Skin epidermis (tissue), 12 donors: ENCODE measurements around the gene ATG12.
"Not testable (repeated sequence)": the region's sequence is repeated elsewhere in the genome, so short reads cannot be mapped to it uniquely, and the experiment has no call there.

Experiments used
- H3K27ac ChIP-seq, 21 experiments: fragments of 200-600 bp; sonication (generic) in 11 of 21; one replicate each; pipeline ENCODE4 v1.5.0; 2020; ENCODE audit warnings: mild to moderate bottlenecking in 3 of 21, inconsistent platforms in 2 of 21, moderate library complexity in 2 of 21
- H3K4me3 ChIP-seq, 7 experiments: fragments of 200-600 bp; sonication (generic) in 2 of 7; one replicate each; pipeline ENCODE4 v1.5.0; 2020; ENCODE audit warnings: inconsistent platforms in 2 of 7, mild to moderate bottlenecking in 2 of 7, moderate library complexity in 1 of 7

The ATG12 gene

DNA sequence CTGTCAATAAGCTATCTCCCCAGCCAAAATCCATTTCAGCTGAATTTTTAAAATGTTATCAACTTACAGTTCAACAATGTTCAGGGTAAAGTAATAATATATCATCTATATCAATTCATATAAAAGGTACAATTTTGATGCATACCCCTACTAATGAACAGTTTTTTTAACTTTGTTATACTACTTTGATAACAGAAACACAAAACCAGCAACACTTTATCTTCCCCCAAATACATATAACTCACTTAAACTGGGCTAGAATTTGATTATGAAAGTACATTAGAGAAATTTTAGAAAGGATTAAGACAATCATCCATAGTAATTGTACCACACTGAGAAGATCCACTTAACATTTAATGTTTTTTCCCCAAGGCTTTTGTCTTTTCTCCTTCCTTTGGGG, 30.0 kb downstream of the ATG12 start:
- Histone ChIP-seq H3K27ac (no peak overlapping the region), H3K4me3 (no peak overlapping the region)

DNA sequence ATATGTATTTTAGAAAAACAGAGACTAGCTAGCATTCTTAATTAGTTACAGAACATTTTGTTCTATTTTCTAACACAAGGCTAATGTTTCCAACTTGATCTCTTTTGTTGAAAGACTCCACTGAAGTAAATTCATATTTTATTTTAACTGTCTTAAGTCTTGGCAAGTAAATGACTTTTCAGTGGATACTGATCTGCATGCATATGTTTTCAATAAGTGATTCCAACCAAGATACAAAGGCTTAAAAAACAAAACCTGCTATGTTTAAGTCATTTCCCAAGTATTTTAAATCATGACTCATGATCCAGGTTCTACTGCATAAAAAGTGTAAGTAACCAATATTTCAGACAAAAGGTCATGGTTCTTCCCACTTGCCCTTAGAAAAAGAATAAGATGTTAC, 30.6 kb downstream of the ATG12 start:
- Histone ChIP-seq H3K4me3 (no peak overlapping the region), H3K27ac (no peak overlapping the region)

DNA sequence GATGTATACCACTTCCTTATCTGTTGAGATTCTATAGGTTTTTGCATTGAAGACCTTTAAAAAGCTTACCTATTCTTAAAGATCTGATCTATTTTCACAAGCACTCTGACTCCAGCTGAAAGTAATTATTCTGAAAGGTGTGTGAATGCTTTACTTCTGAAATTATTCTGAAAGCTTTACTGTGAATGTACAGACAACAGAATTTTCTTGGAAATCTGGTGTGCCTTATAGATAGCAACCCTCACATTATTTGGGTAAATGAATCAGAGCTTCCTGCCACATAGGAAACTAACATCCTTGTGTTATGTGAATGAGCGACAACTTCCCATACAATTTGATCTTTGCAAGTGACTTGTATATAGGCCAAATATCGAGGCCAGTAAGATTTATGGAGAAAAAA, 31.4 kb downstream of the ATG12 start:
- H3K4me3 ChIP-seq, result no peak overlapping the region
- no peak overlapping the region for H3K27ac ChIP-seq

DNA sequence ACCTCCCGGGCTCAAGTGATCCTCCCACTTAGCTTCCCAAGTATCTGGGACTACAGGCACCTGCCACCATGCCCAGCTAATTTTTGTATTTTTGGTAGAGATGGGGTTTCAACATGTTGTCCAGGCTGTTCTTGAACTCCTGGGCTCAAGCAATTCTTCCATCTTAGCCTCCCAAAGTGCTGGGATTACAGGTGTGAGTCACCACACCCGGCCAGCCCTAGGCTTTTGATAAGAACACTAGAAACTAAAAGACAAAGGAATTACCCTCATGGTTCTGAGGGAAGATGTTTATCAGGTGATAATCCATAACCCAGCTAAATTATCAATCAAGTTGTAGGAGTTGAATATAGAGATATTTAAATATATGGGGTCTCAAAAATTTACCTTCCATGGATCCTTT, 33.3 kb downstream of the ATG12 start:
- H3K27ac ChIP-seq, H3K4me3 ChIP-seq: not testable (repeated sequence)

DNA sequence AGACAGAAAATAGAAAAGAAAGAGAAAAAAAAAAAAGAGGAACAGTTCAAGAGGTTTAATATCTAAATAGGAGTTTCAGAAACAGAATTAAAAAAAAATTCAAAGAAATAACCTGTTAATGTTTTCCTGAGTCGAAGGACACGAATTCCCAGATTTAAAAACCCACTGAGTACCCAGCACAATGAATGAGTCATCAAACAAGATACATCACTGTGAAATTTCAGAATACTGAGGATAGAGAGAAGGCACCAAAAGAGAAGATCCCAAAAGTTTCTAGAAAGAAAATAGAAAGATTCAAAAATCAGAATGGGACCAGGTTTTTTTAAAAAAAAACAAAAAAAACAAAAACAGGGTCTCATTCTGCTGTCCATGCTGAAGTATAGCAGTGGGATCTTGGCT, 33.7 kb downstream of the ATG12 start:
- Histone ChIP-seq H3K27ac (no peak overlapping the region), H3K4me3 (no peak overlapping the region)

DNA sequence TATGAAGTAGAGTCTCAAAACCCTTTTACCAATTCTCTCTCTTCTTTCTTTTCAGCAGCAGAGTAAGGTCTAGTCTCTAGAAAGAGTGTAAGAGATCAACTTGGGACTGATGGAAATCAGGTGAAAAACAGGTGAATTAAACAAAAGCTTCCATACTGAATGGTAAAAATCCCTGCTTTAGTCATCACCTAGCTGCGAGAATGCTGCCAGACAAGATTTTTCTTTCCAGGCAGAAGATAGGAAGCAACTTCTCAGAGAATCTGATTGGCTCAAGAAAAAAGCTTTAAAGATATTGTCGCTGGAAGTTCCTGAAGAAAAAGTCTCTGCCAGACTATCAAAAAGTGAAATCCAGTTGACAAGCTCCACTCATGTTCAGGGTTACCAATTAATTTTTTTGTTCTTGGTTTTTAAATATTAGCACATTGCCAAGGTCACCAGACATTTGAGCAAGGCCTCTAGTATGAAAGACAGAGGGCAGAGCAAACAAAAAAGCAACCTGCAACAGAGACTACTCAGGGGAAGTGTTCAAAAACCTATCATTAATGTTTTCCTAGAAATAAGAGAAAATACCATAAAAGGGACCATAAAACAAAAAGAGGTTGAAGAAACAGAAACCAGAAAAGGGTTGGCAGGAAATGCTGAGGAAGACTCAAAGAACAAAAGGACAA, 34.2 kb downstream of the ATG12 start:
- H3K27ac ChIP-seq, result no peak overlapping the region

DNA sequence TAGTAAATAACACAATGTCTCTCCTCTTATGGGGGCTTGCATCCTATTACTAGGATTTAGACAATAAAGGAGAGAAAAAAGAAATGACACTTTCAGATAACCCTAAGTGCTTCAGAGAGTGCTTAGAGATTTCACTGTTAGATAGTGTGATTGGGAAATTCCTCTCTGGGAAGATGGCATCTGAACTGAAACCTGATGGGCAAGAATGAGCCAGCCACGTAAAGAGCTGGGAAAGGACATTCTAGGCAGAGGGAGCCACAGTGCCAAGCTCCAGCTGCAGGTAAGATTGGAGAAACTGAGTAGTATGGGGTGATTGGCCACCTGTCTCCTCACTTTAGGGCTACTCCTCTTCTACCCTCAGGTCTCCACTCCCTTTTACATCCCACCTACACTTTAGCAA, 39.4 kb downstream of the ATG12 start:
- H3K27ac ChIP-seq, result no peak overlapping the region
- no peak overlapping the region for H3K4me3 ChIP-seq

More for the DNA sequence above, 34.2 kb downstream of the ATG12 start:
- H3K4me3 ChIP-seq, result no peak overlapping the region

DNA sequence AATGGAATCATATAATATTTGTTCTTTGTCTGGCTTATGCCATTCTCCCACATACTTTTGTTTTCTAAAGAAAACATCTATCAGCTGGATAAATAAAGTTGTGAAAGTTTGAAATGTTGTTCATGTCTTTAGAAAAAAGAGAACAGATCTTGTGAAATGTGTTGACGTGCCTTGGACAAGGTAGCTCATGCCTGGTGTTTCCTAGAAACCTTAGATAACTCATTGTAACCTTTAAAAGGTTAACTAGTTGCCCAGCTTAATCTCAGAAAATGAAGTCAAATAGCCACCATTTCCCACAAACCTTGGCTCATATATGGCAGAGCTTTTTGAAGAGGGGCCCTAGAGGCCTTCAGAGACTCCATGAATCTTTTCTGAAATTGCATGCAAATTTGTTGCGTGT, 40.2 kb downstream of the ATG12 start:
- Histone ChIP-seq H3K4me3 (no peak overlapping the region), H3K27ac (no peak overlapping the region)

DNA sequence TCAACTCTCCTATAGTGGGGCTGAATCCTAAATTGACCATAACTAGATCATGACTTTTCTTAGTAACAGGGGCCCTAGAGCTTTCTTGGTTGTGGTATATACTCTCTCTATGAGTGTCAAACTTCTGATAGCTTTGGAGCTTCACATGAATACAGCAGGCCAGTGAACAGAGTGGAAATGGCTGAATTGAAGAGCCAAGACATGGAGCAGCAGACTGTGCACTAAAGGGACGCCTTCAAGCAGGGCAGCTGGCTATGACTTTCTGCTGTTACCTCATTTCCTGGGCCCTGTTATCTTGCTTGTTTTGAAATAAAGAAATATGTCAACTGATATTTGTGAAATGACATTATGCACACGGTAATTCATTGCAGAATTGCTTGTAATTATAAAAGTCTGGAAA, 41.3 kb downstream of the ATG12 start:
- no peak overlapping the region for H3K4me3 ChIP-seq
- H3K27ac ChIP-seq, result no peak overlapping the region

DNA sequence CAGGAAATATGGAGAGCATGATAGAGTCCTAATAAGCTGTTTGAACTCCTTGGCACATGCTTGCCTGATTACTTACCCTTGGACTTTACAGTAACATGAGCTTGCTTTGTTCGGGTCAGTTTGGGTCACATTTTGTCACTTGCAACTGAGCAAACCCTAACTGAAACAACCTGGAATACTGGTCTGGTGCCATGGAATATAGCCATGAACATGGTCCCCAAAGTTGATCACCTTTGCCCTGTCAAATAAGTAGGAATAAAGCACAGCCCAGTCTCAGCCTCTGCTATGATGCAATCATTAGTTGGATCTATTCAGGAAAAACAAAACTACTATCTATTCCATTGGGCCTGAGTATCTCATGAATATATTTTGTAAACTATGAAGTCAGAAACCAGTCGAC, 43.1 kb downstream of the ATG12 start:
- H3K27ac ChIP-seq, result no peak overlapping the region
- H3K4me3 ChIP-seq, result no peak overlapping the region

DNA sequence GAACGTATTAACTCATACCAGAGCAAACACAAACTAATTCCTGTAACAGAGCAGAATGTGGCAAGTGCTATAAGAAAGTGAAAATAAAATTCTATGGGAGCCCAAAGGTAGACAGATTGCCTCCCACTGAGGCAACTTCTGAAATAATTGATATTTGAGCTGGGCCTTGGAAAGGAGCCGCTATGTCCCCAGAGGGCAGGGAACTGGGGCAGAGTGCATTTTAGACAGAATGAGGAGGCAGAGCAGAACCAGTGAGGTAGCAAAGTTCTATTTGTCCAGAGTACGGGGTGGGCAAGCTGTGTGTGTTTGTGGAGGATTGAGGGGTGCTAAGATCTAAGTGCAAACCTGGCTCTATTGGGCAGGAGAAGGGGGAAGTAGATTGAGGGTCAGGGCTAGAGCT, 44.7 kb downstream of the ATG12 start:
- no peak overlapping the region for H3K4me3 ChIP-seq

DNA sequence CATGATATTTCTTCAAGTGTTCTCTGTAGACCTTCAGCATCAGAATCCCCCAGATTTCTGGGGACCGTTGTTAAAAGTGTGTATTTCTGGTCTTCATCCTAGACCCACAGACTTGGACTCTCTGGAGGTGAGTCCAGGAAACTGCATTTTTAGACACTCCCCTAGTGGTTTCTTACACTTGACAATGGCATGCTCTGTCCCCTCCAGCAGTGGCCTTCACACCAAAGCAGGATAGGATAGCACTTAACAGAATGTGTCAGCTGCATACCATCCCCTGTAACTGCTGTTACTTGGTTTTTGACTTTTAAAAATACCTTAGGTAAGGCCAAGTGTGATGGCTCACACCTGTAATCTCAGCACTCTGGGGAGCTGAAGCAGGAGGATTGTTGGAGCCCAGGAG, 45.7 kb downstream of the ATG12 start:
- no peak overlapping the region for H3K4me3 ChIP-seq

More for the DNA sequence above, 44.7 kb downstream of the ATG12 start:
- H3K27ac ChIP-seq, result no peak overlapping the region

DNA sequence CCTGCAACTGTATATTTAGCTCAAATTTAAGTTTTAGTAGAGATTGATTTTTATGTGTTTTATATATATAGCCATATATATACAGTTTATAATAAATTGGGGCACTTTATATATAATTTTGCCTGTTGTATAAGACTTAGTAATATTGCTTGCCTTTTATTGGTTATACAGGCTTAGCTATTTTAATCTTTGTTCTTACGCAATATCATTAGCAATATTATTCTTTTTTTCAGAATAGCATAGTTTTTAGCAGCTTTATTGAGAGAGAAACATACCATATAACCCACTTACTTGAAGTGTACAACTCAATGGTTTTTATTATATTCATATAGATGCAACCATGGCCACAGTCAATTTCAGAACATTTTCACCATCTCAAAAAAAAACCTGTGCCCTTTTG, 52.9 kb downstream of the ATG12 start:
- H3K4me3 ChIP-seq, result no peak overlapping the region
- no peak overlapping the region for H3K27ac ChIP-seq

More for the DNA sequence above, 45.7 kb downstream of the ATG12 start:
- no peak overlapping the region for H3K27ac ChIP-seq

DNA sequence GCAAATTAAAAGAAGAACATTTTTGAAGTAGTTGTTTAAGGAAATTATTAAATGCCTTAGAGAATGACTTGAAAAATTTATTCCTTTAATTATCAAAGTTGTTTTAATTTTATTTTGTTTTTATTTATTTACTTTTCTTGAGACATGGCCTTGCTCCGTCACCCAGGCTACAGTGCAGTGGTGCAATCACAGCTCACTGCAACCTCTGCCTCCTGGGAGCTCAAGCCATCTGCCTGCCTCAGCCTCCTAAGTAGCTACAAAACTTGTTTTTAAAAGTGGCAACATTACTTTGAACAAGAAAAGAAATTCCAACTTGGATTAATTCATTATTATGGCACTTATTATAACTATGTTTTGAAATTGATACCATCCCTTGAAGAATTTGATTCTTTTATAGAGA, 53.9 kb downstream of the ATG12 start:
- Histone ChIP-seq H3K4me3 (no peak overlapping the region), H3K27ac (no peak overlapping the region)

DNA sequence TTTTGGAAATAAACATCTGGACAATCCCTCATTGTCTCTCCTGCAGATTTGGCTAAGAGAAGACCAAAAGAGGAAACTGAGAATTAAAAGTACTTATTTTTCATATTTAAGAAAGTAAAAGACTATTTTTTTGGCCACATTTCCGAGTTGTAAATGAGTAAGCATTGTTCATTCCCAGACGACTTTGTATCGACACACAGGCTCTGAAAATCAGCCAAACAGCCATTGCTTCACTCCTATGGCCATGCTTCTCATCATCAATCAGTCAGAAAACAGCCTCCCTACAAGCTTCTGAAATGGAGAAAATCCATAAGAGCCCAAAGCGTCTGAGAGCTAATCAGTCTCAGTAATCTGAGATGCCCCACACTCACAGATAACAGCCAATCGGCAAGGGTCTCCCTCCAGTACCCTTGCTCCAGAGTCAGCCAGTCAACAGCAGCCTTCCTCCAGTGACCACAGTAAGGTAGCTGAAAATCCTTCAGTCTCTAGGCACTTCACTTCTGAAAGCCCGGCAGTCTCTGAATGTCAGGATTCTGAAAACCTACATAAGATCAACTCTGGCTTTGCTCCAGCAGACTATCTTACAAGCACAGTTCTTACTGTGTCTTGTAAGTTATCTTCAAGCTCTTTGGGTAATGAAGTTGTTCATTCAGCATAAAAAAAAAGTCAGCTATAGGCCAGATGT, 55.8 kb downstream of the ATG12 start:
- no peak overlapping the region for H3K4me3 ChIP-seq
- H3K27ac ChIP-seq, result no peak overlapping the region

DNA sequence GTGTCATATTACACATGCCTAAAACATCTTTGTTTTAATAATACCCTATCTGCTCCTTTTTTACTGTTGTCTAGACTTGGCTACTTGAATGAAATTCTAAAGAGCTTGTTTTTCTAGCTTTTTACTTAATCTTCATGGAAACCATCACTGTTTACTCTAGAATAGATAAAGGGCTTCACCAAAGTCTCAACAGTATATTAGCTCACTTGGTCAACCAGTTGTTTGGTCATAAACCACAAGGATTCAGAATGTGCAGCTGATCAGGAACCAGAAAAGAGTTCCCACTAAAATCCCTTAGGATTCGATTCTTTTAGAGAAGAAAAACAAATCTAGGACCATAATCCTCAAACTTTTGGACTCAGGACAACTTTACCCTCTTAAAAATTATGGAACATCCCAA, 62.9 kb downstream of the ATG12 start:
- Histone ChIP-seq H3K27ac (no peak overlapping the region), H3K4me3 (no peak overlapping the region)
